Measurements from ENCODE around the gene PIK3R6. TPM values are rescaled to one million over a fixed set of nuclear protein-coding genes. Genes with fewer than 3 reads are reported as not detected.

The PIK3R6 gene
- total and polyA plus RNA-seq, 10 of the 15 experiments (the other 5 are each of a cell fraction or from before 2014, with no cell fraction given): 6.7 to 146 (median 68.2) TPM

- TF ChIP-seq, protein P1, sequence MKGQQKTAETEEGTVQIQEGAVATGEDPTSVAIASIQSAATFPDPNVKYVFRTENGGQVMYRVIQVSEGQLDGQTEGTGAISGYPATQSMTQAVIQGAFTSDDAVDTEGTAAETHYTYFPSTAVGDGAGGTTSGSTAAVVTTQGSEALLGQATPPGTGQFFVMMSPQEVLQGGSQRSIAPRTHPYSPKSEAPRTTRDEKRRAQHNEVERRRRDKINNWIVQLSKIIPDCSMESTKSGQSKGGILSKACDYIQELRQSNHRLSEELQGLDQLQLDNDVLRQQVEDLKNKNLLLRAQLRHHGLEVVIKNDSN (IDR thresholded peaks at IDR 0.05; ENCODE audit: borderline replicate concordance, extremely low read length, insufficient read depth, low read depth, low read length): no peak
- TF ChIP-seq NBN (IDR thresholded peaks at IDR 0.05) (0 out of 2 replicates have a peak, but pooled peaks have one; percentile 53), RAD21 (IDR thresholded peaks at IDR 0.05; ENCODE audit: insufficient read depth, low read depth, low read length) (peak; percentile 84), MEF2B (IDR thresholded peaks at IDR 0.05; ENCODE audit: partially characterized antibody, poor library complexity, severe bottlenecking) (peak; percentile 67), MXI1 (IDR thresholded peaks at IDR 0.05; ENCODE audit: low read depth, low read length) (peak; percentile 40; the same call in 1 of the 2 replicates), ETV6 (conservative IDR thresholded peaks at IDR 0.05 in 1 of 2, IDR thresholded peaks at IDR 0.05 in 1 of 2; ENCODE audit: borderline replicate concordance in 1 of 2, low read depth in 1 of 2) (no peak), TCF3 (IDR thresholded peaks at IDR 0.05; ENCODE audit: borderline replicate concordance, insufficient read depth, low read depth, low read length) (no peak), SP1 (IDR thresholded peaks at IDR 0.05; ENCODE audit: low read depth, low read length) (no peak), EED (IDR thresholded peaks at IDR 0.05; ENCODE audit: low read depth) (no peak), GABPA (IDR thresholded peaks at IDR 0.05; ENCODE audit: low read depth) (no peak)
- TF ChIP-seq, protein P2, sequence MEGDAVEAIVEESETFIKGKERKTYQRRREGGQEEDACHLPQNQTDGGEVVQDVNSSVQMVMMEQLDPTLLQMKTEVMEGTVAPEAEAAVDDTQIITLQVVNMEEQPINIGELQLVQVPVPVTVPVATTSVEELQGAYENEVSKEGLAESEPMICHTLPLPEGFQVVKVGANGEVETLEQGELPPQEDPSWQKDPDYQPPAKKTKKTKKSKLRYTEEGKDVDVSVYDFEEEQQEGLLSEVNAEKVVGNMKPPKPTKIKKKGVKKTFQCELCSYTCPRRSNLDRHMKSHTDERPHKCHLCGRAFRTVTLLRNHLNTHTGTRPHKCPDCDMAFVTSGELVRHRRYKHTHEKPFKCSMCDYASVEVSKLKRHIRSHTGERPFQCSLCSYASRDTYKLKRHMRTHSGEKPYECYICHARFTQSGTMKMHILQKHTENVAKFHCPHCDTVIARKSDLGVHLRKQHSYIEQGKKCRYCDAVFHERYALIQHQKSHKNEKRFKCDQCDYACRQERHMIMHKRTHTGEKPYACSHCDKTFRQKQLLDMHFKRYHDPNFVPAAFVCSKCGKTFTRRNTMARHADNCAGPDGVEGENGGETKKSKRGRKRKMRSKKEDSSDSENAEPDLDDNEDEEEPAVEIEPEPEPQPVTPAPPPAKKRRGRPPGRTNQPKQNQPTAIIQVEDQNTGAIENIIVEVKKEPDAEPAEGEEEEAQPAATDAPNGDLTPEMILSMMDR (IDR thresholded peaks at IDR 0.05 in 2 of 3, conservative IDR thresholded peaks at IDR 0.05 in 1 of 3; ENCODE audit: control insufficient read depth in 2 of 3, extremely low read depth in 1 of 3, insufficient read depth in 1 of 3, low read depth in 3 of 3, low read length in 3 of 3): peak; percentile 74 to 90 (median 83)
- TF ChIP-seq, protein P3, sequence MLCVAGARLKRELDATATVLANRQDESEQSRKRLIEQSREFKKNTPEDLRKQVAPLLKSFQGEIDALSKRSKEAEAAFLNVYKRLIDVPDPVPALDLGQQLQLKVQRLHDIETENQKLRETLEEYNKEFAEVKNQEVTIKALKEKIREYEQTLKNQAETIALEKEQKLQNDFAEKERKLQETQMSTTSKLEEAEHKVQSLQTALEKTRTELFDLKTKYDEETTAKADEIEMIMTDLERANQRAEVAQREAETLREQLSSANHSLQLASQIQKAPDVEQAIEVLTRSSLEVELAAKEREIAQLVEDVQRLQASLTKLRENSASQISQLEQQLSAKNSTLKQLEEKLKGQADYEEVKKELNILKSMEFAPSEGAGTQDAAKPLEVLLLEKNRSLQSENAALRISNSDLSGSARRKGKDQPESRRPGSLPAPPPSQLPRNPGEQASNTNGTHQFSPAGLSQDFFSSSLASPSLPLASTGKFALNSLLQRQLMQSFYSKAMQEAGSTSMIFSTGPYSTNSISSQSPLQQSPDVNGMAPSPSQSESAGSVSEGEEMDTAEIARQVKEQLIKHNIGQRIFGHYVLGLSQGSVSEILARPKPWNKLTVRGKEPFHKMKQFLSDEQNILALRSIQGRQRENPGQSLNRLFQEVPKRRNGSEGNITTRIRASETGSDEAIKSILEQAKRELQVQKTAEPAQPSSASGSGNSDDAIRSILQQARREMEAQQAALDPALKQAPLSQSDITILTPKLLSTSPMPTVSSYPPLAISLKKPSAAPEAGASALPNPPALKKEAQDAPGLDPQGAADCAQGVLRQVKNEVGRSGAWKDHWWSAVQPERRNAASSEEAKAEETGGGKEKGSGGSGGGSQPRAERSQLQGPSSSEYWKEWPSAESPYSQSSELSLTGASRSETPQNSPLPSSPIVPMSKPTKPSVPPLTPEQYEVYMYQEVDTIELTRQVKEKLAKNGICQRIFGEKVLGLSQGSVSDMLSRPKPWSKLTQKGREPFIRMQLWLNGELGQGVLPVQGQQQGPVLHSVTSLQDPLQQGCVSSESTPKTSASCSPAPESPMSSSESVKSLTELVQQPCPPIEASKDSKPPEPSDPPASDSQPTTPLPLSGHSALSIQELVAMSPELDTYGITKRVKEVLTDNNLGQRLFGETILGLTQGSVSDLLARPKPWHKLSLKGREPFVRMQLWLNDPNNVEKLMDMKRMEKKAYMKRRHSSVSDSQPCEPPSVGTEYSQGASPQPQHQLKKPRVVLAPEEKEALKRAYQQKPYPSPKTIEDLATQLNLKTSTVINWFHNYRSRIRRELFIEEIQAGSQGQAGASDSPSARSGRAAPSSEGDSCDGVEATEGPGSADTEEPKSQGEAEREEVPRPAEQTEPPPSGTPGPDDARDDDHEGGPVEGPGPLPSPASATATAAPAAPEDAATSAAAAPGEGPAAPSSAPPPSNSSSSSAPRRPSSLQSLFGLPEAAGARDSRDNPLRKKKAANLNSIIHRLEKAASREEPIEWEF (IDR thresholded peaks at IDR 0.05; ENCODE audit: insufficient replicate concordance, low read depth, low read length): no peak
Measured at GRCh38 chr17:8894673-8895578, 27.5 kb upstream of the PIK3R6 start (continued).

Data from GM12878 (cell line).